ENCODE results near the gene FAM83C.

The FAM83C gene

DNA sequence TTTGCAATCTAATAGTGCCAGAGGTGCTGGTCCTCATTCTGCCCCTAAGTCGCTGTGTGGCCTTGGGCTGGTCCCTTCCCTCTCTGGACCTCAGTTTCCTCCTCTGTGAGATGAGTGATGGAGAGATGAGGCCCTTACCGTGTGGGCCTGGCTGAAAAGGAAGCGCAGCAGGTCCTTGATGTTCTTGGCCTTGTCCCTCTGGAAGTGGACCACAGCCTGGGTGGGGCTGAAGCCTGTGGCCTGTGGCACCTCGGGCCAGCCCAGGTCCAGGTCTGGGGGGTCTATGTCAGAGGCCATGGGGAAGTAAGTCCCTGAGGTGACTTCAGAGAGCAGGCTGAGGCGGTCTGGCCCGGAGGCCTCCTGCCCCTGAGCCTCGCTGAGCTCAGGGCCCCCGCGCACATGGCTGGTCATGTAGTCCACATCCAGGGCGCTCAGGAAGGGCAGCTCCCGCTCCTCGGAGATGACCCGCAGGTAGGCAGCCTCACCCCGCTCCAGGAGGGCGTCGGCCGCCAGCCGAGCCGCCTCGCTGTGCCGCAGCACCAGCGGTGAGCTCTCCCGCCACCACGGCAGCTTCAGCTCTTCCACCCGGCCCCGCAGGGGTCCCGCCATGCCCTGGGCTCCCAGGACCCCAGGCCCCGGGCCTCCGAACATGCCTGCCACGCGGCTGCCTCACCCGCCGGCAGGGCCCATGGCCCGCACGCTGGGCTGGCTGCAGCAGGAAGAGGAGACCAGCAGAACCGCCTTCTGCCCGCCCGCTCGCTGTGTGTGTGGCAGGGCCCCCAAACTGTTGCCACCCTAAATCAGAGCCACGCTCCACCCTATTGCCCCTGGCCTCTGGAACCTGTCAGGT, at the start of gene FAM83C:
Gene FAM83C, minus strand, starts transcription at position 772 of the 850 bp plus-strand sequence. Its CDS starts 121 bp downstream, at position 651.
- DNase-seq: no peak

DNA sequence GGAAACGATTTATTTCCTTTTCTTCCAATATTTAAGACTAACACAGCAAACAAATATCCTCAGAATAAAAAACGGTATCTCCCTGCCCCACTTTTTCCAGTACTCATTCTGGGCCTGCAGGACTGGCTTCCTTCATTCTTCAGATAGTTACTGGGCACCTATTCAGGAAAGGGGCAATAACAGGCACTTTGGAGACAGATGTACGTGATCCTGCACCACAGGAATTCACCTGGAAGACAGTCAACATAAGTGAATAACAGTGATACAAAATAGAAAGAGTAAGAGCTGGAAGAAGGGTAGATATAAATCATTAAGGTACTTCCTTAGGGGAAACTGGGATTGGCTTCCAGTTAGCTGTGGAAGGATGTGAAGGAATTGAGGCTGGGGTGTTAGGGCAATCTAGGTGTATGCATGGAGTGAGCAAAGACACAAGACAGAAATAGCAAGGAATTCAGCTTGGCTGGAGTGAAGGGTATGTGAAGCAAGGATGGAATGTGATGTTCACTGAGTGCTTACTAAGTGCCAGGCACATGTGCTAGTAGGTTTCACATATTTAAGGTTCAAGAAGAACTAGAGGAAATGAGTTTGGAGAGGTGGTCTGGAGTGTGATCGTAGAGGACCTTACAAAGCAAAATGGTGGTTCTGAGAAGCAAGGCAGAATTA, 49.3 kb upstream of the FAM83C start:
- DNase-seq: no peak

DNA sequence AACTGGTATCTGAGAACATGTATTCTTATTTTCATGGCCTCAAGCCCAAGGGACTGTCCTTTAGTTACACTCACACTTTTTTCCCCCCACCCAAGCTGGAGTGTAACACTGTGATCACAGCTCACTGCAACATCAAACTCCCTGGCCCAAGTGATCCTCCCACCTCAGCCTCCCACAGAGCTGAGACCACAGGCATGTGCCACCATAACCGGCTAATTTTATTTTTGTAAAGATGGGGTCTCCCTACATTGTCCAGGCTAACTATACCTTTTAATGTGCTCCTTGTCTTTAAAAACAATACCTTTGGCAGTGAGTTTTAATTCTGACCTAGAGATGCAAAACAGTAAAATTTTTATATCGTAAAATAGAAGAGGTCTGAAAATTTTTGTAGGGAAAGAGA, 48.2 kb upstream of the FAM83C start:
- DNase-seq: no peak

DNA sequence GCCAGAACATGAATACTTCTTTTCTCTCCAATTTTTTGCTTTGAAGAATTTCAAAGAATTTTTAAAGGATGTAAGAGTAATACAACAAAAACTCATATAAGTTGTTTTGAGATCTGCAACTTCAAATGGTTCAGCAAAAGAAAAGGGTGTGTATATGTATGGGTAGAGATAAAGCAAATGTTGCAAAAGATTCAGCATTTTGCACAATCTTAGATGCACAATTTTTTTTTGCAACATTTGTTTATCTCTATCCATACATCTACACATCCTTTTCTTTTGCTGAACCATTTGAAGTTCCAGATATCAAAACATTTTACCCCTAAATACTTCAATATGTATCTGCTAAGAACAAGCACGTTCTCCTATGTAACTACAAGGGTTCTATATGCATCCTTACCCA, 47.4 kb upstream of the FAM83C start:
- no peak for DNase-seq

DNA sequence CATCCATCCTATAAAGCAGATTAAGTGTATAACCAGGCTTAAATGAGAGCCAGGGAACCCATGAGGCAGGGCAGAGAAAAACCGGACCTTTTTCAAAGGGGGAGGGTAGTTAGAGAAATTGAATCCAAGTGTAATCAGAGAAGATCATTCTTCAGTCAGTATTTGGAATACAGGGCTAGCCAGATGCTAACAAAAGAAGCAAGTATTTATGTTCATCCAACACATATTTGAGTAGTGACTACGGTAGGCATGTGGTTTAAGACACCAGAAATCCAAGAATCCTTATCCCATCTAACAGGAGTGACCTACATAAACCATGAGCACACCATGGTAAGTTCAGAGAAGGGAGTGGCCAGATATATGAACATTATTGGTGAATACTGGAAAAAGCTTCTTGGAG, 46.8 kb upstream of the FAM83C start:
- no peak for DNase-seq

DNA sequence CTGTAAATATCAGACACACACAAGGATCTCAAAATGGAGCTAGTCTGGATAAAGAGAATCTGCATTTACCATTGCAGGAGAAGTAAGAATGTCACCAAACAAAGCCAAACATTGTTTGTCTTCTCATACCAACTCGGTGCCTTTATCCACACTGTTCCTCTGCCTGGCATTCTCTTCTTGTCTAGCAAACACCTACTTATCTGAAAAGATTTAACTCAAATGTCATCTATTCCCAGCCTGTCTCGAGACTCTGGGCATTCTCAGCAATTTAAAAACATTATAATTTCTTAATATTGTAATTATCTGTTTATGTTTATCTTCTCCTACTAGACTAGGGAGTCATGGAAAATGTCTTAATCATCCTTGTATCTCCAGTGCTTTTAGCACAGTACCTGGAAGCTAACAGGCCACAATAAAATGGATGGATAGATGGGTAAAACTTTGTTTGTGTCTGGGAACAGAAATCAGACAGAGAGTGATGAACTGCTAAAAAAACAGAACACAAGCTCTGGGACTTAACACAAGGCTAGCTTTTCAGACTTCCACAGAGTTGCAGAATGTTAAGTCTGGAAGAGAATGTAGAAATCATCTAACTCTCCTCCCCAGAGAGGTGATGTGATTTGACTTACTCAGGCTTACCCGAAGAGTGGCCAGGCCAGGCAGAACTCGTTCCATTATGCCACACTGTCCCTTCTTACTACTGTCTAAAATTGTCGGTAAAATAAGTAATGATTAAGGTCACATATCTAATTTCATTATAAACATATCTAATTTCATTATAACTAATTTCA, 42.3 kb upstream of the FAM83C start:
- DNase-seq: no peak

DNA sequence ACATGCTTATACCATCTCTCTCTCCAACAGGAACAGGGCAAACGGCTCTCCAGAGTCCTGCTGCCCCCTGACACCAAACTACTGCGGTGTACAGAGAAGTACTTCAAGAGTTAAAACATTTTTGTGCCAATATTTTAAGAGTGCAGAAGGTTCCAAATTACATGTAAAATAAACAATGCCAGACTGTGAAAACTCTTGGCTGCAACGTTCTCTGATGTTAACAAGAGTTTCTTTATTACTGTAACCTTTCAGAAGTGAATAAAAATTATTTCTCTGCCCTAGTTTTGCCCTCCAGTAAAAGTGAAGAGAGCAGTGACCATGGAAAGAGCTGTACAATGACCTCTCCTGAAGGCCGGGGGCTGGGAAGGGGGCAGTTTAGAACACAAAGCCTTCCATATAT, 41.4 kb upstream of the FAM83C start:
- no peak for DNase-seq

DNA sequence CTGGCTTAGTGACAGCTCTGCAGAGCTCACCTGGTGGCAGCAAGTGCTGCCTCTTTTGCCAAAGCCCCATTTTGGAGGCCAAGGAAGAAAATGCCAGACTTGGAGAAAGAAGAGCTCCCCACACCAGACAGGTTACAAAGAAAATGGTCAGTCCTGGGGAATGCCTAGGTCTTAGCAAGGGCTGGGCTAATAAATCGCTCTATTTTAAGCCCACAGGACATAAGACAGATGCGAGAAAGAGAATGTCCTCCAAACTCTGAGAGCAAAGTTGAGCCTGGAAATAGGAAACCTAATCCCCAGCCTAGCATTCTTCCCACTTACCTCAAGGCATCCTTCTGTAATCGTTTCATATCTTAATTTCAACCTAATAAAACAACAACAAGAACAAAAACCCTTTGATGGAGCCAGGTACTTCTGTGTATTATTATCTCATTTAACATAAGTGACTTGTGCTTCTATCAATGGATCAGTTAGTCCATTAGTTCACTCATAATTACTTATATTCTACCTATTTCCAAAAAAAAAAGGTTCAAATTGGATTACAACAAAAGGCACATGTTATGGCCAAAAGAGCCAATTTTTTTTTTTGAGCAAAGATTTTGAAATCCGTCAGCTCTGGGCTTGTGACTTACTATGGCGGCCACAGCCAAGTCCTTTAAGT, 40.4 kb upstream of the FAM83C start:
- no peak for DNase-seq

DNA sequence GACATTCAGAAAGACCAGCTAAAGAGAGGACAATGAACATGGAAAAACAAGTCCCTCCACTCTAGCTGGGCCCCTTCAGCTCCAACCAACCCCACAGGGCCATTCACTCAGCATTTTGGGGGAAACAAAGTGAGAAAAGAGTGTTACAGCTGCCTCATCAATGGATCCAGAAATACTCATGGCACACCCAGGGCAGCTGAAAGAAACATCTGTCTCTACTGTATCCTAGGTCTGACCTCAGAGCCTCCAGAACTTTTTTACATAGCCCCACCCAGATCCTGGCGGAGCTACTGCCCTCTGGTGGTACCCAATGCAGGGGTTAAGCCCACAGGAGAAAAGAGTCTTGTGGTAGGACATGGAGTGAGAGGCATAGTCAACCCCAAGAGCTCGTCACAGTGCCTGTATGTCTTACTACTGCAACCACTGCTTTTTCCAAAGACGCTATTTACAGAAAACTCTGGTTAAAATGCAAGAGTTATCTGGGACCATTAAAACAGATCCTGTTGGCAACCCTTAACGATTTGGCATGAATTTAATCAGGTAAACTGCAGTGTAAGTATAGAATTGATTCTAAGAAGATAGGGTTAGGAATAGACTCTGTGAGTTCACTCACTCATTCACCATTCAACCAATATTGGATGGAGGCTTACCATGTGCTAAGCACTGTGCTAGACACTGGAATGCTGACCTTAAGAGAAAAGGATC, 37.4 kb upstream of the FAM83C start:
- no peak for DNase-seq

DNA sequence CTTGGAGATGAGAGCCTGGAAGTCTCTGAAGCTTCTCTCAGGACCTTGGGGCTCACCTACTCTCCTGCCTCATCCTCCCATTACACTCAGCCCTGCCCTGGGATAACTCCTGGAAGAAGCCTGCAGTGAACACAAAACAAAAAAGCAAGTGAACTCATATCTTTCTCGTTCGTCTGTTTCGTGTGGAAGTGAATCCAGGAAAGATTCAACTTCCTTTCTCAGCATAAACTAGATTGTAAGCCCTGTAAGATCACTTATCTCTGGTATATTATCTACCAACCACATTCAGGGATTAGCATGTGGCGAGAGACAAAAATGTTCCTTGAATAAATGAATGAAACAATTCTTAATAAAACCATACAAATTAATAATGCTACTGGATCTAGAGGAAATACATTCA, 36.5 kb upstream of the FAM83C start:
- no peak for DNase-seq

DNA sequence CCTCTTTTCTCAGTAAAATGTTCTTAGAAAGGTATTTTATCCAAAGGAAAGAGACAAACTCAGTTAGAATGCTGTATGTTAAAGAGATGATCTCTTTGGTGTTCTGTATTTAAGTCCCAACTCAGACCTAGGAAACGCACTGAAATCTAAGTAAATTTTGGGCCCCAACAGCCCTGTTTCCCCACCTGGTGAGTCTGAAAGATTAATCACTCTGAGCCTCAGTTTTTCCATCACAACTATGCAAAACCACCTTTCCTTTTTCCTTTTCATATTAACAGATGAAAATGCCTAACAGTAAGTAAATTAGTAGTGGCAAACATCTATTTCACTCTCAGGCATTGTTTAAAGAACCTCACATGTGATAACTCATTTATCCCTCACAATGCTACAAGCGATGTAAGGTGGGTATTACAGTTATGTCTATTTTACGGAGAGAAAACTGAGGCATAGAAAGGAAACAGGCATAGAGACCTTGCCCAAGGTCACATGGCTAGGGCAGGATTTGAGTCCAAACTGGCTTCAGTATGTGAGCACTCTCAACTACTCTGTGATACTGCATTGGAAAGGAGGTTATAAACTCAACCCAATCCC, 36.0 kb upstream of the FAM83C start:
- DNase-seq: no peak

DNA sequence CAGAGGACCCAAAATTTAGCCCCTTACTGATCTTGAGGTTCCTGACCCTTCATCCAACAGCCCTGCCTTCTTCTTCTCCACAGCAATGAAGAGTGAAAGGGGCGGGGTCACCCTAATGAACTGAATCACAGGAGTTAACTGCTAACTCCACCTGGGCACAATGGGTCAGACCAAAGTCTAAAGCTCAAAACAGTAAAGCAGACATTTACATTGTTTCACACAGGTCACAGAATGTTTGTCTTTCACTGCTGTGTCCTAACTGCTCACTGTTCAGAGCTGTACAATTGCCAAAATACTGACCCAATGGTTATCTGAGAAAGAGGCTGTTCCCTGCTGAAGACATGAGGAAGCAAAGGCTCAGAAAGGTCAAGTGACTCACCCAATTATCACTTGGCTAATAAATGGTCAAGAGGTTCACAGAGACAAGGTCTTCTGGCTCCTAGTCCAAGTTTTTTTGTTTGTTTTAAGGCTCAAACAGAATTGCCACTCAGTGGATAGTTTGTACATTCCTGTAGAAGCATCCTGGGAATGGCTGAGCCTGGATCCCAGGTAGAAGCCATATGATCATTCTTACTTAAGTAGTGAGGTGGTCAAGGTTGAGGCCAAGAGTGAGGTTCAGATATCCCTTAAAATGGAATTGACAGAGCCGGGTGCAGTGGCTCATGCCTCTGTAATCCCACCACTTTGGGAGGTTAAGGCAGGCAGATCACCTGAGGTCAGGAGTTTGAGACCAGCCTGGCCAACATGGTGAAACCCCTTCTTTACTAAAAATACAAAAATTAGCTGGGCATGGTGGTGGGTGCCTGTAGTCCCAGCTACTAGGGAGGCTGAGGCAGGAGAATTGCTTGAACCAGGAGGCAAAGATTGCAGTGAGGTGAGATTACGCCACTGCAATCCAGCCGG, 35.1 kb upstream of the FAM83C start:
- no peak for DNase-seq

DNA sequence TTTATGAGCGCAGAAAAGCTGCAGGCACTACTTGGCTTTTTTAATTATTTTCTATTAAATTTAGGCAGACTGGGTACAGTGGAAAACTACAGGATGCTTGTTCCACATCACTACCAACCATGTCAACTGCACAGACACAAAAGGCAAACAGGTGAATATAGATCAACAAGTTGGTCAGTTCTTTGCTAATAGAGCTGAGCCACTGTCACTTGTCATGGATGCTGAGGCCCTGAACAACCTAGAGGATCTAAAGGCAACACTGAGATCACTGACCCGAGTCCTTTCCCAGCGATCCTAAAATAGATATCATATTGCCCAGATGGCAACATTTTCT, 34.5 kb upstream of the FAM83C start:
- no peak for DNase-seq

DNA sequence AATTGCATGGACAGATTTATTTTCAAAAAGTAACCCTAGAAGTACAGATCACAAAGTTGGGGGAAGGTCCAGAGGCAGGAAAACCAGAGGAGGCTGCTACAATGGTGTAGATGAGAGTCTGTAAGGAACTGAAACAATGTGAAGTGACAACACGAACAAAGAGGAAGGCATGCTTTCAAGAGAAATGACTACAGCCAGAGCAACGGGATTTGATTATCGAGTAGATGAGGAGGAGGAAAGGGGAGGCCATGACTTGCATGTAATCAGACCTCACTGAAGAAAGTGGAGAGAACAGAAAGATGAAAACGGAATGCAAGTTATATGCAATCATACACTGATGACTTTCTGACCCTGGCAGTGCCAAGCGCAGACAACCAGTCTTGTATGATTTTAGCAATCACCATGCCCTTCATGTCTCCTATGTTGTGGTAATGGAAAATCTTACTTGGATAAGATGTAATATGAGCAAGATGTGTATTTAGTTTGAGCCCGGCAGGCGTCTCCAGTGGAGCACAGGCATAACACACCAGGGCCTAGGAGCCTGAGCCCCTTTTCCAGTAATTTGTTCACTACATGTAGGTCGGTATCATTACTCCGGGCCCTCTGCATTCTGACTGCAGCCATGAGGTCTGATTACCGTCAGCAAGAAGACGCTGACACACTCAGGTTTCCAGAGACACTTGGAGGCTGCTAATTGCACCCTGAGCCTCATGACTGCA, 34.0 kb upstream of the FAM83C start:
- DNase-seq: no peak

DNA sequence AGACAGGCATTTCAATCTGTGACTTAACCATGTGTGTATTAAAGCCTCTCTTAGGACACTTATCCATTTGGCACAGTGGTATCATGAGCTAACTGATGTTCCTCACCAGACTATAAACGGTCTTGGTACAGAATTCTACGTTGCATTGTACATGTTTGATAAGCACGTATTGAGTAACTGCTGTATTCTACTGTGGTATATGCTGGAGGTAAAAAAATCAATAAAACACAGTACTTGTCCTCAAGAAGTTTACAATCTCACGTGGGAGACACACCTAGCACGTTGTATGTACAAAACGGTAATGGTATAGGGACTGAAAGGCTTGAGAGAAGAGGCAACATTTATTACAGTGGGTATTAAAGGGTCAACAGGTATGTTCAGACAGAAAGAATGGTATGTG, 33.2 kb upstream of the FAM83C start:
- no peak for DNase-seq

DNA sequence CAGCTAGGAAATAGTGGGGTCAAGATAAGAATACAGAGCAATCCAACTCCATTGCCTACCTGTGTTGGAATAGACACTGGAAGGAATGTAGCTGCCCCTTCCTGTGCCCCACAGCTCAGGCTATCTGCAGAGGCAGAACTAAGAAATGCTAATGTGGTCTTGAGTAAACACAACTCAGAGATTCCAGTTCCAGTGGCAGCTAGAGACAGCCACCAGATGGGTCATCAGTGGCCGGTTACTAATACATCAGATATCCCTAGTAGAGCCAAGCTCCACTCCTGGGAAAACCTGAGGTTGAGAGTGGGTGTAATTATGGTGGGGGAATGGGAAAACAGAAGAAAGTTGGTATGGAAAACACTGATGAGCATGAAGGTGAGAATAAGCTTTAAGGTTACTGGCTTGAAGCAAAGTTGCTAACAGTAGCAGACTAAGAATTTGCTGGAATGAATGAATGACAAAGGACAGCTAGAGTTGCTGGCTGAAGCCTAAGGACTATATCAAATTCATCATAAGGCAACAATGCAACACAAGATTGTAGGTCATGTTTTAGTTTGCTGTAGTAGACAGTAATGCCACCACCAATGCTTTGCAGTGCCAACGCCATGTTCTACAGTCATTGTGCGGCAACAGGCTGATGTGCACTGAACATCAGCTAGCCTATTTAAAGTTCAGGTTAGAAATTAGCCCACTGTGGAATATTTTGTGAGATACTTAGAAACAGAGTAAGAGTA, 28.3 kb upstream of the FAM83C start:
- DNase-seq: no peak

DNA sequence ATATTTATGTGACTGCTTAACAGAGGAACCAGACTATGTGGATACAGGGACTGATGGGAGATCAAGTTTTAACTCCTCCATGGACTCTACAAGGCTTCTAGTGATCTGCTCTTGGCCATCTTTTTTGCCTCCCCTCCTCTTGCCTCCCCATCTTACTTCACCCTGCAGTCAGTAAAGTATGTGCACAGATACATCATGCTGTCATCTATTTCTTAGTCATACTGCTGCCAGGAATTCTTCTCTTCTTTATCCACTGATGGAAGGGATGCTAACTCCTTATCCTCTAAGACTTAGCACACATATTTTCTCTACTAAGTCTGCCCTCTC, 27.6 kb upstream of the FAM83C start:
- DNase-seq: no peak

DNA sequence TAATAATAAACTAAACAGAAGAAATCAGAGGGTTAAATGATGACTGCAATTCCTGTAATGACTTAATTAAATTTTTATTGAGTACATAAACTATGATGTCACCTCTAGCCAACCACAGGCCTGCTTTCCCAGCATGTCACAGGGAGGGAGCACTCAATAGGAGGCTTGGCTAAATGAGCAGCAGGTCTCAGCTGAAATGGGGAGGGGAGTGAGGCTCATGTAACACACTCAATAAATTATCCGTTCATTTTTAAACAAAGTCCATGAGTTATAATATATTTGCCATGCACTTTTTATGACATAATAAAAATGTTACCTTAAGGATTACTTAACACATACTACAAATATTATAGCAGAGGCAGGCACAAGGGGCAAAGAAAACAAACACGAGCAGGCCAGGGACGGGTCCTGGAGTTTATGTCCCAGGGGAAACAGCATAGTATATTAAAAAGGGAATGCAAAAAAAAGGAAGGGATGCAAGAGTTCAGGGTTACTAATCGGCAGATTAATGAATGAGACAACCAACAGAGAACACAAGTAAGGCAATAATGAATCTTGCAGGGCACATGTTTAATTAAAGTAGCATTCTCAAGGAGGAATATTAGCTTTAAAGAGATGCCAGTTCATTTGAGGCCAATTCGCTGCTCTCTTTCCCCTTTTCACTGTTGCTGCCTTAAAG, 27.1 kb upstream of the FAM83C start:
- DNase-seq: no peak

DNA sequence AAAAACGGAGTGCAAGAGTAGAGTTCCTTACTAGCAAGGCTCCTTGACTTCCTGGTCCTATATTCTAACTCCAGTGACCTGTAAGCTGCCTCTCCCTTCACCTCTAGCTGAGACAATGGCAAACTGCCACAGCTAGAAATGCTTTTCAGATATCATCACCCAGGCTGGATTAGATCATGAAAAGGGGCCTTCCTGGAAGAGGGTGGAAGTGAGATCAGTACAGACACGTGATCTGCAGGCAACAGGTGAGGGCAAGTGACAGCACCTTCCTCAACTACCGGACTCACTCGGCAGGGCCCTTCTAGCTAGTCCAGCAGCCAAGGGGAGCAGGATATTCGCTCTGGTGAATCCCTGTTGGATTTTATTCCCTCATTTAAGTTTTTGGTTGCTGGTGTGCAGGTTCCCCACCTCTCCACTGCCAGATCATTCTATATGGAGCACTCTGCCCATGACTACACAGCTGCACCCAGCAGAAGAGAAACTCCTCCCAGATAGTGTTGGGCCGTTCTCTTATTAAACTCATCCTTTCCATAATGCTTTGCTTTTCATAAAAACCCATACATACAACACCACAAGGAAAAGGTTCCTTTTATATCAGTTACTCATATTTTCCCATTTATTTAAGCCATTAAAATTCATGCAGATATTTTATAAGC, 26.4 kb upstream of the FAM83C start:
- DNase-seq: no peak

All from CD4-positive, alpha-beta T cell treated with Interleukin-15 for 1 hour (primary cell).